ENCODE data around the gene FBN1.

- no peak for TF ChIP-seq CTCF (IDR thresholded peaks at IDR 0.05 in 2 of 3, conservative IDR thresholded peaks at IDR 0.05 in 1 of 3; ENCODE audit: control insufficient read depth in 2 of 3, extremely low read depth in 1 of 3, insufficient read depth in 1 of 3, low read depth in 3 of 3, low read length in 3 of 3)
- TF ChIP-seq EP300 (IDR thresholded peaks at IDR 0.05; ENCODE audit: borderline replicate concordance in 1 of 2, control insufficient read depth in 1 of 2, low read depth in 2 of 2, low read length in 2 of 2) = no peak
- TF ChIP-seq BCL11A (IDR thresholded peaks at IDR 0.05; ENCODE audit: low read depth, low read length) = no peak
- TF ChIP-seq SIX5 (IDR thresholded peaks at IDR 0.05; ENCODE audit: low read depth, low read length, severe bottlenecking) = no peak
- TF ChIP-seq TCF3 (IDR thresholded peaks at IDR 0.05; ENCODE audit: borderline replicate concordance, insufficient read depth, low read depth, low read length) = no peak
- TF ChIP-seq POLR2A (IDR thresholded peaks at IDR 0.05; ENCODE audit: low read depth, low read length) = no peak
- TF ChIP-seq CEBPB (IDR thresholded peaks at IDR 0.05; ENCODE audit: borderline replicate concordance in 1 of 2, low read depth in 2 of 2, low read length in 2 of 2) = no peak
Measured at GRCh38 chr15:48646331-48646730, 822 bp upstream of the FBN1 start.
